ENCODE measurements around the gene FBRSL1.

GRCh38 chr12:132500142-132500855, 10.3 kb downstream of the FBRSL1 start:
- no peak for TF ChIP-seq CTCF (IDR thresholded peaks at IDR 0.05; ENCODE audit: low read depth, low read length)
- TF ChIP-seq POLR2A (IDR thresholded peaks at IDR 0.05; ENCODE audit: extremely low read depth, insufficient read length), result no peak
